ENCODE measurements around the gene BIRC2.

- TF ChIP-seq CTCF (IDR thresholded peaks at IDR 0.05; ENCODE audit: insufficient read depth, low read length) (no peak), SPI1 (IDR thresholded peaks at IDR 0.05; ENCODE audit: borderline replicate concordance, low read depth) (no peak), POLR2AphosphoS5 (IDR thresholded peaks at IDR 0.05; ENCODE audit: low read depth) (no peak)
Measured at GRCh38 chr11:102361086-102362031, 14.3 kb downstream of the BIRC2 start.
